ENCODE results near the gene USP3. TPM values are rescaled to one million over a fixed set of nuclear protein-coding genes. Genes with fewer than 3 reads are reported as not detected.

USP3 gene
- total and polyA plus RNA-seq, 2 of the 4 experiments (the other 2 are of a cell fraction), result 17.3 to 52.3 TPM

DNA sequence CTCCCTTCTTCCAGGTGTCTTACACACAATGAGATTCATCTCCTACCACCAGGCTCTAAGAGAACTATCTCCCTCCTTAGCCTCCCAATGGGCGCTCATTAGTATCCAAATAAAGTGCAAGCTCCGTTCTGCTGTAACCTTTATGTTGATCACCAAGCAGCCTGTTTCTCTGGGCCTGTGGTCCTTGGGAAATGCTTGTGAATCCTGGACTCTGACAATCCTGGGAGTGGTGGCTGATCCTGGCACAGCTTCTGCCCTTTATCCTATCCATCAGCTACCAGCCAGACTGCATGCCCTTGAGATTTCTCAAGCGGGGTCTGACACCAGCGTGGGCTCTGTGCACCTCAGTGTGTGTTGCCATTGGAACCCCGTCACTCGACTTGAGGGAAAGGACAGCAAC lies 26.1 kb upstream of the USP3 start:
- no TSS peak for BruUV-seq (replicated peaks)
- TF ChIP-seq POLR2A (IDR thresholded peaks at IDR 0.05; ENCODE audit: low read depth, low read length) (no peak), RCOR1 (IDR thresholded peaks at IDR 0.05; ENCODE audit: insufficient replicate concordance, low read length) (no peak), FOS (IDR thresholded peaks at IDR 0.05; ENCODE audit: low read depth, low read length) (no peak), MAZ (IDR thresholded peaks at IDR 0.05; ENCODE audit: borderline replicate concordance, low read depth, low read length) (no peak), ELK1 (IDR thresholded peaks at IDR 0.05; ENCODE audit: borderline replicate concordance, low read depth, low read length) (no peak)
- POLR2A ChIA-PET (ENCODE audit: unreplicated experiment), result no interaction called here
- Histone ChIP-seq H4K91ac (ENCODE audit: insufficient read depth, low read depth, low read length) (0 out of 2 replicates have a peak overlapping the region, but pooled peaks have one; percentile 19), H3K4me1 (ENCODE audit: control insufficient read depth, insufficient read depth, low read length) (peaks cover 37% of the 10 kb centered on the region), H3K4me3 (ENCODE audit: insufficient read depth, low read depth, low read length) (no peak overlapping the region), H2BK15ac (ENCODE audit: low read depth, low read length) (peak overlapping the region; percentile 15; the same call in 1 of the 3 replicates), H4K8ac (ENCODE audit: low read depth in 2 of 2, low read length in 2 of 2) (peak overlapping the region in 1 of 2 experiments; percentile 6; a peak in 1 of 4 replicates), H2AFZ (replicated peaks; ENCODE audit: low read length, poor library complexity) (no peak overlapping the region), H3K23ac (ENCODE audit: low read depth, low read length) (no peak overlapping the region; the same call in 1 of the 2 replicates), H3K9me3 (ENCODE audit: control insufficient read depth, insufficient read depth, low read length) (no peaks in the 10 kb centered on the region), H2BK120ac (ENCODE audit: low read depth, low read length) (peak overlapping the region; percentile 12; the same call in 1 of the 2 replicates), H3K4ac (ENCODE audit: low read depth, low read length) (peak overlapping the region; percentile 53; the same call in 1 of the 2 replicates), H4K5ac (ENCODE audit: low read depth, low read length) (no peak overlapping the region), H3K79me1 (ENCODE audit: low read depth in 1 of 2, low read length in 2 of 2) (peaks cover 0 to 12% of the 10 kb centered on the region in 2 experiments; a peak in 1 of 4 replicates), H2BK20ac (ENCODE audit: low read depth, low read length) (peak overlapping the region; percentile 43), H3K27me3 (ENCODE audit: control insufficient read depth, insufficient read depth, low read length) (no peaks in the 10 kb centered on the region), H2BK5ac (ENCODE audit: low read depth, low read length, poor library complexity, severe bottlenecking) (no peak overlapping the region), H3K18ac (ENCODE audit: low read depth, low read length) (no peak overlapping the region), H3K14ac (replicated peaks; ENCODE audit: low read depth, low read length) (peak overlapping the region; percentile 44; the same call in 1 of the 2 replicates), H2AK5ac (ENCODE audit: low read depth, low read length) (peak overlapping the region; percentile 90), H3K9ac (ENCODE audit: low read depth, low read length) (no peak overlapping the region), H3K27ac (ENCODE audit: insufficient read depth, low read length) (no peak overlapping the region), H2AK9ac (replicated peaks; ENCODE audit: low read depth, low read length, poor library complexity) (peak overlapping the region; percentile 8), H3K9me1 (ENCODE audit: insufficient read depth, low read length) (peaks cover 35% of the 10 kb centered on the region), H4K20me1 (ENCODE audit: insufficient read depth, low read length) (no peaks in the 10 kb centered on the region), H3K4me2 (ENCODE audit: low read depth, low read length) (no peak overlapping the region), H3K36me3 (ENCODE audit: control insufficient read depth, insufficient read depth, low read length) (no peaks in the 10 kb centered on the region), H3K56ac (ENCODE audit: extremely low read depth, insufficient read depth, low read length) (no peak overlapping the region)
- in situ Hi-C loops (cut with MboI; ENCODE audit: low sequenced_read_pairs) (no loop called here), dilution Hi-C loops (cut with HindIII; ENCODE audit: low sequenced_read_pairs, unreplicated experiment) (no loop called here), intact Hi-C loops (cut with micrococcal nuclease) (no loop called here)
- DNase-seq (no peak), ATAC-seq (ENCODE audit: low read depth) (no peak)
- CTCF ChIA-PET, result interaction anchor here (0.6 kb wide), 2 partner anchors 25 to 158 kb away, joined by 3 to 4 read pairs; no protein-coding TSS in a partner anchor
- no CpG with 5 or more reads among the region's 6 CpGs for WGBS, 2 experiments (ENCODE audit: extremely low coverage in 2 of 2, insufficient read length in 1 of 2)
